ENCODE results near the gene TLR10.
"Not testable (repeated sequence)": the region's sequence is repeated elsewhere in the genome, so short reads cannot be mapped to it uniquely, and the experiment has no call there.

Gene TLR10

GRCh38 chr4:38766940-38767339 lies 15.8 kb downstream of the TLR10 start:
- DNase-seq (ENCODE audit: low read depth): not testable (repeated sequence)

GRCh38 chr4:38765382-38765781 lies 17.4 kb downstream of the TLR10 start:
- DNase-seq (ENCODE audit: low read depth): peak; percentile 63

- DNase-seq (ENCODE audit: low read depth): no peak
These were observed 18.5 kb downstream of the TLR10 start for GRCh38 chr4:38764277-38764676.

GRCh38 chr4:38762560-38762959 lies 20.2 kb downstream of the TLR10 start:
- no peak for DNase-seq (ENCODE audit: low read depth)

GRCh38 chr4:38759790-38760122 lies 23.0 kb downstream of the TLR10 start:
- DNase-seq (ENCODE audit: low read depth): no peak

GRCh38 chr4:38759113-38759789 lies 23.5 kb downstream of the TLR10 start:
- peak; percentile 81 for DNase-seq (ENCODE audit: low read depth)

GRCh38 chr4:38757945-38758600 lies 24.7 kb downstream of the TLR10 start:
- no peak for DNase-seq (ENCODE audit: low read depth)

DNA sequence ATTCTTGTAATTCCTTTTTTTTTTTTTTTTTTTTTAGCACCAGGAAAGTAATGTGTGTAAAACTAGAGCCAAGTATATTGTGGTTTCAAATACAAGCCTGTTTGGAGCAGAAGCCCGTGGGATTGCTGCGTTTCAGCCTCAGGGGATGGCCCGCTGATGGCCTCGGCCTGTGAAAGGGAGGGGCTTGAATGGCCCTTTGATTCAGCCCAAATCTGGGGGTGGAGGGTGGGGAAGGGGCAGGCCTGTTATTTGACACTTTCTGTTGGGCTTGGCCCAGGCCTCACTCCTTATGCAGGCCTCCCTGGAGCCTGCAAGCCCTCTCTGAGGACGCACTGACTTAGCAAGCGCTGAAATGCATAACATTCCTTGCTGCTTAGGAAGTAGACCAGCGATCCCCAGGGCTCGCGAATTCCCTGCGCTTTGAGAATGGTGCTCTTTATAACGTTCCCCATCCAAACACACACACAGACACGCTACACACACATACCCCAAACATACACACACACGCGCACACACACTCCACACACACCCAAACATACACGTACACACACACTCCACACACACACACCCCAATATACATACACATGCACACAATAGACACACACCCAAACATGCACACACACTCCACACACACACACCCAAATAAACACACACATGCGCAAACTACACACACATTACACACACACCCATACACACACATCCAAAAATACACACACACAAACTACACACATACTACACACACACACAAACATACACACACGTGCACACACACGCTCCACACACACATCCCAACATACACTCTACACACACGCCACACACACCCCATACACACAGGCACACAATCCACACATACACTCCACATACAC lies 29.6 kb downstream of the TLR10 start:
- DNase-seq (ENCODE audit: low read depth): peak; percentile 96

GRCh38 chr4:38752372-38752940 lies 30.3 kb downstream of the TLR10 start:
- DNase-seq (ENCODE audit: low read depth): no peak

DNA sequence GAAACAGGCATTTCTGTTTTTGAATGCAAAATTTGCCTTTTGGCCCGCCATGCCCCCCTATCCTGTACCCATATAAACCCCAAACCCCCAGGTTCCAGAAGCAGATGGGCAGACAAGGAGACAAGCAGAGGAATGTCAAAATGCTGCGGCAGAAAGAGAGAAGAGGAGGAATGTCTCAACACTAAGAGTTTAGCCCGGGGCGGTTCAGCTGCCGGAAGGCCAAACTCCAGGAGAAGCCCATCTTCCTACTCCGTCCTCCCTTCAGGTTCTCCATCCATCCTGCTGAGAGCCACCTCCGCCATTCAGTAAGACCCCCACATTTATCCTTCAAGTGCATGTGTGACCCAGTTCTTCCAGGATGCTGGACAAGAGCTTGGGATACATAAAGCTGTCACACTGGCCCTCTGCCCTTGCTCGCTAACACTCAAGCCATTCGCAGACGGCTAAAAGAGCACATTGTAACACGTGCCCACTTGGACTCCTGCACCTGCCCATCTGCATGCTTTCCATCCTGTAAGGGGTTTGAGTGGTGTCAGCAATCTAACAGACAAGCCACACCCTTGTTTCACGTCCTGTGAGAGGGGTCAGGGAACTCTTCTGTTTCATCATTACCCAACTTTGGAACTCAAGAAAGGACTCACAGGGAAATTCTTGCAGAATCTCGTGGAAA lies 31.3 kb downstream of the TLR10 start:
- DNase-seq (ENCODE audit: low read depth): no peak

- DNase-seq (ENCODE audit: low read depth): no peak
These were observed 33.5 kb downstream of the TLR10 start for GRCh38 chr4:38749336-38749735.

GRCh38 chr4:38747629-38748028 lies 35.2 kb downstream of the TLR10 start:
- no peak for DNase-seq (ENCODE audit: low read depth)

DNA sequence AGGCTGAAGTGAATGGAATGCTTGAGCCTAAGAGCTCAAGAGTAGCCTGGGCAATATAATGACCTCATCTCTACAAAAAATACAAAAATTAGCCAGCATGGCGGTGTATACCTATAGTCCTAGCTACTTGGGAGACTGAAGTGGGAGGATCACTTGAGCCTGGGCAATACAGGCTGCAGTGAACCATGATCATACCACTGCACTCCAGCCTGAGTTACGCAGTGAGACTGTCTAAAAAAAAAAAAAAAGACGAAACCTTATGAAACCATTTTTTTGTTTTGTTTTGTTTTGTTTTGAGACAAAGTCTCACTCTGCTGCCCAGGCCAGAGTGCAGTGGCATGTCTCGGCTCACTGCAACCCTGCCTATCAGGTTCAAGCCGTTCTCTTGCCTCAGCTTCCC lies 36.9 kb downstream of the TLR10 start:
- no peak for DNase-seq (ENCODE audit: low read depth)

GRCh38 chr4:38743866-38744265 lies 38.9 kb downstream of the TLR10 start:
- DNase-seq (ENCODE audit: low read depth): no peak

DNA sequence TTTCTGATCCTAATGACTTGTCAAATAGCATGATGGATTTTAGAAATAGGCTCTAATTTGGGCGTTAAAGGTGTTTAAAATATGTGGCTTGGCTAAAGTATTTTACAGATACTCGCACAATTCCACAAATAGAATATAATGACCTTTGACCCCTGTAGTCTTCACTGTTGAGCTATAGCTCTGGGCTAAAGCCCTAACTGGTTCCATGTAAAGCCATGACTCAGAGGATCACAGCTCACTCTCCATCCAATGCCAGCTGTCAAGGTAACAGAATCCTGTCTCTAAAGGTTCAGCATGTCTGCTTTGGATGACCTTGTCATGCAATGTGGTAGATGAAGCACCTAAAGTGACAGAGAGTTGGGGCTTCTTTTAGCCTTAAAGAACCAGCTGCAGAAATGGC lies 42.5 kb downstream of the TLR10 start:
- no peak for DNase-seq (ENCODE audit: low read depth)

DNA sequence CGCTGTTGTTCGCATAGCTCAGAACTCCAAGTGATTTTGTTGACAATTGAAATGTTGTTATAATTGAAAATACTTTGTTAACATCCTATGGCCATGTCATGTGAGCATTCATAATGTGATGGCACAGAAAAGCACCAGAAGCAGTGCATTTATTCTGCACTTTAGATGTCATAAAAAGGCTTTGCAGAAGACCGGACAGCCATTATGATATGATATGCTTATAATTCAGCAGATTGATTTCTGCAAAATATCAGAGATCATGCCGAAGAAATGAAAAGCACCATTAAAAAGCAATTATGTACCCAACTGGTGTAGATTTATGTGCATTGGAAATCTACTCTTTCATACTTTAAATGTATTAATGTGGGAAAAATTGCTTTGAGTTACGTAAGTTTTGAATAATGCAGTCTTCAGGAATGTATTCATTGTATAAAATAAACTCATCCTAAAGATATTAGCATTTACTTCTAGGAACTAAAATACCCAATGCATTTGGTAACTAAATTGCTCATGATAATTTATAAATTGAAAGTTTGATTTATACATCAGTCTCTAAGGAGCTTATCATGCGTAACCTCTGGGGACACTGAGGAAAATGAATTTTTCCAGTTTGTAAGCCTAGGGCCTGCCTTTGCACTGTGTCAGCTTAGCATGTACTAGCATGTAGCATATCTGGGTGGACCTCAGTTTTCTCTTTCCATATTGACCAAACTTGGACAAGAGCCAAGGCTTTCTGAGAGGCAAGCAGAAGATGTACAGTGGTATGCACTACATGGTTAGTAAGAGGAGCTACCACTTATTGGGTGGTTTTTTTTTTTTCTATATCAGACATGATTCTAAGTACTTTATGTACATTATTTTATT lies 43.6 kb downstream of the TLR10 start:
- DNase-seq (ENCODE audit: low read depth): no peak

- no peak for DNase-seq (ENCODE audit: low read depth)
These were observed 46.9 kb downstream of the TLR10 start for GRCh38 chr4:38735870-38736269.

DNA sequence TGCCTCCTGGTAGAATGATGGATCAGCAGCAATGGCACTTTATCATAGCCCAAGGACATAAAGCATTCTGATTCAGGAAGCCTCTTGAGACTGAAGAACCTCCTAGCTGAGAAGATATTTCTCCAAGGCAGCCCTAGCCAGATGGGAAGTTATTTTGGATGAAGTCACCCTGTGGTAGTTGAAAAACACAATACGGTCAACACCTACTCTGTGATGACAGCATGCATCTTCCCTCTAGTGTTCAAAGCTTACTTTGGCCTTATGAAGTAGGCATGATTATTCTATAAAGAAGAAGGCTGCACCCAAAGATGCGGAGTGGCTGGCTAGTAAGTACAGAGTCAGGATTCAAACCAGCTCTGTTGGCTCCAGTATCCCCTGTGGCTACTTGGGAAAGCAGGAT lies 47.9 kb downstream of the TLR10 start:
- DNase-seq (ENCODE audit: low read depth): no peak

GRCh38 chr4:38734446-38734845 lies 48.3 kb downstream of the TLR10 start:
- no peak for DNase-seq (ENCODE audit: low read depth)

GRCh38 chr4:38733663-38734062 lies 49.1 kb downstream of the TLR10 start:
- no peak for DNase-seq (ENCODE audit: low read depth)
